M059J (cell line): ENCODE measurements around the gene KLHL14. TPM values are rescaled to one million over a fixed set of nuclear protein-coding genes. Genes with fewer than 3 reads are reported as not detected.
"Not testable (repeated sequence)": the region's sequence is repeated elsewhere in the genome, so short reads cannot be mapped to it uniquely, and the experiment has no call there.

Source experiments
- DNase-seq: peaks from one replicate; pipeline ENCODE4 v3.0.0-alpha.2; 2012; ENCODE audit warnings: low read depth
- total RNA-seq: library from RNA; depleted of rRNA; stranded (reverse); fragments of >200 nt; shearing (Covaris generic); gene quantifications from 2 replicates; pipeline ENCODE4 v1.2.3, GENCODE V29; 2014; rRNA removed

The KLHL14 gene
- total RNA-seq, result not detected in 2 replicates

GRCh38 chr18:32772581-32773381 is at the start of gene KLHL14:
KLHL14 (minus strand) TSS chr18:32773023; CDS start chr18:32770591, 2,432 bp downstream.
- DNase-seq, result no peak

GRCh38 chr18:32822197-32822596 is 49.4 kb upstream of the KLHL14 start:
- no peak for DNase-seq

GRCh38 chr18:32815881-32816280 is 43.1 kb upstream of the KLHL14 start:
- DNase-seq, result no peak

GRCh38 chr18:32812342-32812741 is 39.5 kb upstream of the KLHL14 start:
- DNase-seq, result no peak

GRCh38 chr18:32810314-32810713 is 37.5 kb upstream of the KLHL14 start:
- DNase-seq, result no peak

- no peak for DNase-seq
These were observed 32.5 kb upstream of the KLHL14 start for GRCh38 chr18:32805354-32805753.

GRCh38 chr18:32804134-32804888 is 31.5 kb upstream of the KLHL14 start:
- DNase-seq, result no peak

GRCh38 chr18:32803568-32803967 is 30.7 kb upstream of the KLHL14 start:
- DNase-seq, result no peak

GRCh38 chr18:32802591-32803451 is 30.0 kb upstream of the KLHL14 start:
- no peak for DNase-seq

GRCh38 chr18:32801228-32801627 is 28.4 kb upstream of the KLHL14 start:
- no peak for DNase-seq

GRCh38 chr18:32798209-32798960 is 25.6 kb upstream of the KLHL14 start:
- no peak for DNase-seq

GRCh38 chr18:32794667-32795066 is 21.8 kb upstream of the KLHL14 start:
- not testable (repeated sequence) for DNase-seq

- no peak for DNase-seq
These were observed 6.2 kb upstream of the KLHL14 start for GRCh38 chr18:32779010-32779409.

GRCh38 chr18:32777049-32777448 is 4.2 kb upstream of the KLHL14 start:
- DNase-seq, result no peak

- DNase-seq, result no peak
These were observed 3.7 kb upstream of the KLHL14 start for GRCh38 chr18:32776561-32776960.

GRCh38 chr18:32775628-32776027 is 2.8 kb upstream of the KLHL14 start:
- DNase-seq, result no peak

- no peak for DNase-seq
These were observed 524 bp upstream of the KLHL14 start for GRCh38 chr18:32773382-32773712.

GRCh38 chr18:32771871-32772580 is 797 bp downstream of the KLHL14 start:
- no peak for DNase-seq

GRCh38 chr18:32771169-32771751 is 1.6 kb downstream of the KLHL14 start:
- no peak for DNase-seq

GRCh38 chr18:32770666-32771168 is 2.1 kb downstream of the KLHL14 start:
- DNase-seq, result no peak
